ENCODE data around the gene ELP4.

GRCh38 chr11:31477528-31478222 lies 31.9 kb upstream of the ELP4 start:
- TF ChIP-seq CTCF (conservative IDR thresholded peaks at IDR 0.05; ENCODE audit: low read depth in 2 of 2) (no peak), REST (IDR thresholded peaks at IDR 0.05; ENCODE audit: unreplicated experiment) (no peak), NANOG (IDR thresholded peaks at IDR 0.05; ENCODE audit: borderline replicate concordance) (no peak), EZH2 (IDR thresholded peaks at IDR 0.05; ENCODE audit: low read depth, unreplicated experiment) (no peak), POLR2AphosphoS5 (IDR thresholded peaks at IDR 0.05; ENCODE audit: low read depth) (no peak), ETS1 (IDR thresholded peaks at IDR 0.05) (no peak), EZH2phosphoT487 (IDR thresholded peaks at IDR 0.05; ENCODE audit: unreplicated experiment) (no peak), ZNF462 (CRISPR knock-in tag; IDR thresholded peaks at IDR 0.05) (no peak), ZNF114 (CRISPR knock-in tag; IDR thresholded peaks at IDR 0.05) (no peak), JUNB (IDR thresholded peaks at IDR 0.05; ENCODE audit: unreplicated experiment) (no peak), STAT1 (IDR thresholded peaks at IDR 0.05; ENCODE audit: unreplicated experiment) (no peak), CREB1 (CRISPR knock-in tag; IDR thresholded peaks at IDR 0.05; ENCODE audit: low read depth) (no peak), ZNF331 (CRISPR knock-in tag; IDR thresholded peaks at IDR 0.05; ENCODE audit: low read depth) (no peak)
